ENCODE results near the gene NHSL2.
"Not testable (repeated sequence)": the region's sequence is repeated elsewhere in the genome, so short reads cannot be mapped to it uniquely, and the experiment has no call there.

The NHSL2 gene

DNA sequence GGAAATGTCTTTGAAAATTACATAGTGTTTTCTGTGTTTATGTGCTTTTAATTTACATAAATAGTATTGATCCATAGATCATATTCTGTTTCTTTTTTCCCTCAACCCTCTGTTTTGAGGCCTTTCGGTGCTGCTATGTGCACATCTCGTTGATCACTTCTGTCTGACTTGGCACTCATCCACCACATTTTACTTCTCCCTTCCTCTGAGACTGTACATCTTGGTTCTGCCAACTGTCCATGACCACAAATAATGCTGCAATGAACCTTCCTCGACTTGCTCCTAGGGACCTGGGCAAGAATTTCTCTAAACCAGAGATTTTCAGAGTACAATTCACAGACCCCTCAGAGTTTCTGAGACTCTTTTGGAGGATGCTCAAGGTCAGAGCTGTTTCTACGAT lies 146.7 kb downstream of the NHSL2 start:
- no peaks in the 10 kb centered on the region for H3K9me3 Mint-ChIP-seq
- no peaks in the 10 kb centered on the region for H3K36me3 Mint-ChIP-seq (ENCODE audit: low read depth)
- H3K27me3 Mint-ChIP-seq (ENCODE audit: low read depth), result peaks cover 20% of the 10 kb centered on the region
- DNase-seq (ENCODE audit: low spot score), result no peak
- H3K27ac Mint-ChIP-seq, result no peak overlapping the region
- H3K4me1 Mint-ChIP-seq (ENCODE audit: low read depth), result no peaks in the 10 kb centered on the region
- H3K4me3 Mint-ChIP-seq, result no peak overlapping the region

DNA sequence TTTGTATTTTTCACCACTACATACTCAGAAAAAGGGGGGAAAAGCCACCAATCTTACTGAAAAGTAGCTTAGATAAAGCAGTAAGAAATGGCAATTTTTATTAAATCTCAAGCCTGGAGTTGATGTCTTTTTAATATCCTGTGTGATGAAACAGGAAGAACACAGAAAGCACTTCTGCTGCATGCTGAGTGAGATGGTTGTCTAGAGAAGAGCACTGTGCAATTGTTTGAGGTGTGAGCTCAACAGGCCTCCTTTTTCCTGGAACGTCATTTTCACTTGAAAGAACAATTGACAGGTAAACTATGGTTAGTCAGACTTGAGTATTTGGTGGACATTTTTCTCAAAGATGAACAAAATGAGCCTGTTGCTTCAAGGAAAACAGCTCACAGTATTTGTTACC lies 147.2 kb downstream of the NHSL2 start:
- no peak overlapping the region for H3K27ac Mint-ChIP-seq
- H3K27me3 Mint-ChIP-seq (ENCODE audit: low read depth), result peaks cover 20% of the 10 kb centered on the region
- no peak overlapping the region for H3K4me3 Mint-ChIP-seq

DNA sequence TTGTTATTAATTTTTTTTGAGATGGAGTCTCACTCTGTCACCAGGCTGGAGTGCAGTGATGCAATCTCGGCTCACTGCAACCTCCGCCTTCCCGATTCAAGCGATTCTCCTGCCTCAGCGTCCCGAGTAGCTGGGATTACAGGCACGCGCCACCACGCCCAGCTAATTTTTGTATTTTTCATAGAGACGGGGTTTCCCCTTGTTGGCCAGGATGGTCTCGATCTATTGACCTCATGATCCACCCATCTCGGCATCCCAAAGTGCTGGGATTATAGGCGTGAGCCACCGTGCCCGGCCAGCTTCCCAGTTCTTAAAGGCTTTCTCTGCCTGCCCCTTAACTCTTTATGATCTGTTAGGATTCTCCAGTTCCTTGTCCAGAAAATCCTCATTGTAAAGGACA lies 147.7 kb downstream of the NHSL2 start:
- H3K4me1 Mint-ChIP-seq (ENCODE audit: low read depth); H3K4me3 Mint-ChIP-seq: not testable (repeated sequence)

More for the DNA sequence above, 147.2 kb downstream of the NHSL2 start:
- Mint-ChIP-seq H3K9me3 (no peaks in the 10 kb centered on the region), H3K4me1 (ENCODE audit: low read depth) (no peaks in the 10 kb centered on the region), H3K36me3 (ENCODE audit: low read depth) (no peaks in the 10 kb centered on the region)
- no peak for DNase-seq (ENCODE audit: low spot score)

DNA sequence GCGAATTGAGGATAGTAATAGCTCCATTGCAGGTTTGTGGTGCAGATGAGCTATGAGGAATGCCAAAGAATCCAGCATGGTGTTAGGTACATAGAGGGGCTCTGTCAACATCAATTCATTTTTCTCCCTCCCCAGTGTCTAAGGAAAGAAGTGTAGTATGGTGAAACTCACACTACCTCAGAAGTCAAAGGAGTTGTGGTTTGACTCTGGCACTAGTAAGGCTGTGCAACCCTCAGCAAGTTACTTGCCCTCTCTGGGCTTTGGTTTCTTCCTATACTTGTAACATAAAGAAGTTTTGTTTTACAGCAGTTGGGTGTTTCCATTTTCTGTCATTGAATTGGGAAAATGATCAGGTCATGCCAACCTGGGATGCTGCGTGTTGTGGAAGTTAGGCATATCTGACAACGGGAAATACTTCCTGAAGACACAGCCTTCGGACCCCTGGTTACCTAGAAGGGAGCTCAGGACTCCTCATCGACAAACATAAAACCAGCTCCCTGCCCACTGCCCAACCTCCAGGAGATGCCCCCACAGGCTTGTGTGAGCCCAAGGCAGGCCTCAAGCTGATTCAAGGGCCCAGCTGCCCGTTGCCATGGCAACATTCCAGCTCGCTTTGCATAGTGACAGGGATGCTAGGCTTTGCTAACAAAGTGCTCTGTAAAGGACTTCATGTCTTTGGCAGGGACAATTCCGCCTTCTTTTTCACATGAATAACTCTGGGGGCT lies 149.7 kb downstream of the NHSL2 start:
- Mint-ChIP-seq H3K36me3 (ENCODE audit: low read depth) (no peaks in the 10 kb centered on the region), H3K4me1 (ENCODE audit: low read depth) (no peaks in the 10 kb centered on the region), H3K4me3 (no peak overlapping the region), H3K27me3 (ENCODE audit: low read depth) (peaks cover 21% of the 10 kb centered on the region), H3K9me3 (no peaks in the 10 kb centered on the region), H3K27ac (no peak overlapping the region)
- no peak for DNase-seq (ENCODE audit: low spot score)

More for the DNA sequence above, 147.7 kb downstream of the NHSL2 start:
- H3K27me3 Mint-ChIP-seq (ENCODE audit: low read depth), result peaks cover 20% of the 10 kb centered on the region
- H3K9me3 Mint-ChIP-seq; H3K36me3 Mint-ChIP-seq (ENCODE audit: low read depth); DNase-seq (ENCODE audit: low spot score); H3K27ac Mint-ChIP-seq: not testable (repeated sequence)

DNA sequence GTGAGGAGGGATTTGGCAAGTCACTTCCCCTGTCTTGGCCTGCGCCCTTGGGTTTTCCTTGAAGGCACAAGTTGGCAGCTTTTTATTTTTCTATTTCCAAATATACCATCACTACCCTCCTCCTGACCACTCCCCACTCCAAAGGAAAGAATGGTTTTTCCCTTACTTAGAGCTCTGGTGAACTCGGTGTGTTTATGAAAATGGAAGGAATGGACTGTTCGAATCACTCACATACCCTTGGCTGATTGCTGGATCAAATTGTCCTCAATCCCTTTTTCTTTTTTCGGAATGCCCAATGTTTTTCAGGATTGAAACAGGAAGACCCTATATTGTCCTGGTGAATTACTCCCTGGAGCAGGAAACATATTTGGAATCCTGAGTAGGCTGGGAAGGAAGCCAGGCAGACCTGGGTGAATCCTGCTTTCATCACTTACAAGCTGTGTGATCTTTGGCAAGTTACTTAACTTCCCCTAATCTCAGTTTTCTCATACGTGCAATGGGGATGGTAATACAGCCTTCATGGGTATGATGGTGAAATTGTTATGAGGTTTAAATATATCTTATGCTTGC lies 150.4 kb downstream of the NHSL2 start:
- no peaks in the 10 kb centered on the region for H3K9me3 Mint-ChIP-seq
- H3K27ac Mint-ChIP-seq, result no peak overlapping the region
- DNase-seq (ENCODE audit: low spot score), result no peak
- H3K4me3 Mint-ChIP-seq, result no peak overlapping the region
- H3K27me3 Mint-ChIP-seq (ENCODE audit: low read depth), result peaks cover 24% of the 10 kb centered on the region
- no peaks in the 10 kb centered on the region for H3K4me1 Mint-ChIP-seq (ENCODE audit: low read depth)
- H3K36me3 Mint-ChIP-seq (ENCODE audit: low read depth), result no peaks in the 10 kb centered on the region

DNA sequence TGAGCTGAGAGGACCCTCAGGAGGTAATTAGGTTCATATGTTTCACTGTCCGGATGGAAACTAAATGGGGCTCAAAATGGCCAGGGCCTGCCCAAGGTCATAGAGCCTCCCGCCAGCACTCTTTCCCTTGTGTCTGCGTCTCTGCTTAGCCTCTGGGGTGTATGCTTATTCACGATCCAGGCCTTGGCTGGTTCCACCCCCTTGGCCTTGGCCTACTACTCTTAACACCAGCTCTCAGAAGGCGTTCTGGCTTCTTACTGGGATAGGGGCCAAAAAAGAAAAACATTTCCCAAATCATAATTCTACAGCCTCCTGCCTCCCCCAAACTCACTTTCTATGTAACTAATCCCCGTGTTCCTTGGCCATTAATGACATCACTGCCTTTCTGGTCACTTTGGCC lies 152.3 kb downstream of the NHSL2 start:
- Mint-ChIP-seq H3K9me3 (no peaks in the 10 kb centered on the region), H3K27me3 (ENCODE audit: low read depth) (peaks cover 33% of the 10 kb centered on the region), H3K36me3 (ENCODE audit: low read depth) (no peaks in the 10 kb centered on the region), H3K4me1 (ENCODE audit: low read depth) (no peaks in the 10 kb centered on the region), H3K27ac (no peak overlapping the region), H3K4me3 (no peak overlapping the region)
- no peak for DNase-seq (ENCODE audit: low spot score)

DNA sequence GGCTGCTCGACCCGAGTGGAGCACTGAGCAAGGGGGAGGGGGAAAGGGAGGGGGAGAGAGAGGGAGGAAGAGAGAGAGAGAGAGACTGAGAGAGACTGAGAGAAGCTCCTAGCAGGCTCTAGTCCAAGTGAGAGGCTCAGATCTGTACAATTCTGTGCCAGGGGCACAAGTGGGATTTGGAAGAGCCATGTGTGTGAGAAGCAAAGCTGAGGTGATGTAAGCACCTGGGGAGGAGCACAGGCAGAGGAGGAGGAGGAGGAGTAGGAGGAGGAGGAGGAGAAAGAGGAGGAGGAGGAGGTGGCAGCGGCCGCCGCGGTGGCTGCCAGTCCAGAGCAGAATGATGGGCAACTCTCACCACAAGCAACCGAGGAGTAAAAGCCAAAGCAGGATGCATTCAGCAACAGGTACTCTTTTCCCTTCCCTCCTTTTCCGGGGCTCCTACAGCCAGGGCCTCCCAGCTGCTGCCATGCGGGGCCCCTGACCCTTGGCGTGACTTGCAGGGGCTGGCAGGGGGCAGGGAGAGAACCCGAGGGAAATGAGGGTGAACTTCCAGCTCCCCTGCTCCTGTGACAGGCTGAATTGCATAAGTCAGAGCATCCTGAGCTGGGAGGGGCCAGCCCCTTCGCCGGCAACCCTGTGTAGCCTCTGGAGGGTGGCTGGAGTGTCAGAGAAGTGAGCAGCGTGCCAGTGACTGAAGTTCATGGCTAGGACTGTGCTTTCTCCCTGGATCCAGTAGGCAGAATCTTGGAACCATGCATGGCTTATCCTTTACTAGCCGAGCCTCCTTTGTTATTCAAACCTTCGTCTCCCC lies 158.9 kb downstream of the NHSL2 start:
- Mint-ChIP-seq H3K27ac (no peak overlapping the region), H3K9me3 (no peaks in the 10 kb centered on the region), H3K4me3 (no peak overlapping the region), H3K36me3 (ENCODE audit: low read depth) (no peaks in the 10 kb centered on the region), H3K27me3 (ENCODE audit: low read depth) (peaks cover 60% of the 10 kb centered on the region), H3K4me1 (ENCODE audit: low read depth) (no peaks in the 10 kb centered on the region)
- no peak for DNase-seq (ENCODE audit: low spot score)

DNA sequence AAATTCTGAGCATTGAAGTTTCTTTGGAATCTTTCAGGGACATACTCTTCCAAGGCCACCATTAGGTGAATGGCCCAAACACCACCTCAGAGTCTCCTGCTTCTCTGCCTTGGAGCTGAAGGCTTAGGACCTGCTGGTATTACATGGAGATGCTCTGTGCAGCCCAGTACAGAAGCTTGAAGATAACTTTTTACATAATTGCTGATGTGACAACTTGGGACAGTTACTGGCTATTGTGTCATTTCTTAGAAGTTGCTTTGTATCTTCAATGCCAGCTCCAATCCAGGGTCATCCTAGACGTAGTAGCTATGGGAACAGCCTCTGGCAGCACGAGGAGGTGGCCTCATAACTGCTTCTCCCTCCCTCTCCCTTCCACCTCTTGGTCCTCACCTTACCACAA lies 160.6 kb downstream of the NHSL2 start:
- H3K27me3 Mint-ChIP-seq (ENCODE audit: low read depth), result peaks cover 58% of the 10 kb centered on the region
- no peaks in the 10 kb centered on the region for H3K4me1 Mint-ChIP-seq (ENCODE audit: low read depth)
- H3K27ac Mint-ChIP-seq, result no peak overlapping the region
- DNase-seq (ENCODE audit: low spot score), result no peak
- H3K9me3 Mint-ChIP-seq, result no peaks in the 10 kb centered on the region
- H3K4me3 Mint-ChIP-seq, result no peak overlapping the region
- no peaks in the 10 kb centered on the region for H3K36me3 Mint-ChIP-seq (ENCODE audit: low read depth)

DNA sequence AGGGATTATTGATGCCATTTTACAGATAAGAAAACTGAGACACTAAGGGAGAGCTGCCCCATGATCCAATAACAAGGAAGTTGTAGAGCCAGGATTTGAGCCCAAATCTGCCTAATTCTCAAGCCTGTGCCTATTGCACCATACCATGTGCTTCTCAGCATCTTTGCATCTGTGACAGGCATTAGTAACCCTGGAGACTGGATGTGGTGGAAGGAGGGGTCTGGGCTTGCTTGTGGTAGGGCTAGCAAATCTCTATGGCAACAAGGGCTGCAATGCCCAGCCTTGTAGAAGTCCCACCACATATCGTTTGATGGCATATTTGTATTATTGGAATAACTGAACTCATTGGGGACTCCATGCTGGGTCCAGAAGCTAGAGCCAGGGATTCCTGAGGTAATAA lies 163.0 kb downstream of the NHSL2 start:
- Mint-ChIP-seq H3K9me3 (no peaks in the 10 kb centered on the region), H3K4me1 (ENCODE audit: low read depth) (peaks cover 4% of the 10 kb centered on the region), H3K36me3 (ENCODE audit: low read depth) (no peaks in the 10 kb centered on the region), H3K27me3 (ENCODE audit: low read depth) (peaks cover 39% of the 10 kb centered on the region), H3K4me3 (no peak overlapping the region), H3K27ac (no peak overlapping the region)
- no peak for DNase-seq (ENCODE audit: low spot score)

DNA sequence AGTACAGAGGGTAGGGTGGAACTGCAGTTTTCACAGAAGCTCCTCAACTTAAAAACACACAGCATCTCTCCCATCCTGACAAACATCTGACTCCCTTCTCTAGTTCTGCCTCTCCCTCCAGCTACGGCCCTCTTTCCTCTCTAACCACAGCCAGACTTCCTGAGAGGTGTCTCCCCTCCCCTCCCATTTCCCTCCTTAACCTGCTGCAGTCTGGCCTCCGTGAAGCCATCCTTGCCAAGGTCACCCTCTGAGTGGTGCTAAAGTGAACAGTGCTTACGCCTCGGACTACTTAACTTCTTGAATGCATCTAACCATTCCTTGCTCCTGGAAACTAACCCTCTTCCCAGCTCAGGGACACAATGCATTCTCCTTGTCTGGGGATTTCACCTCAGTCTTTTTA lies 167.8 kb downstream of the NHSL2 start:
- Mint-ChIP-seq H3K27me3 (ENCODE audit: low read depth) (peaks cover 18% of the 10 kb centered on the region), H3K9me3 (no peaks in the 10 kb centered on the region), H3K4me3 (no peak overlapping the region), H3K4me1 (ENCODE audit: low read depth) (peaks cover 4% of the 10 kb centered on the region), H3K36me3 (ENCODE audit: low read depth) (no peaks in the 10 kb centered on the region), H3K27ac (no peak overlapping the region)
- no peak for DNase-seq (ENCODE audit: low spot score)

DNA sequence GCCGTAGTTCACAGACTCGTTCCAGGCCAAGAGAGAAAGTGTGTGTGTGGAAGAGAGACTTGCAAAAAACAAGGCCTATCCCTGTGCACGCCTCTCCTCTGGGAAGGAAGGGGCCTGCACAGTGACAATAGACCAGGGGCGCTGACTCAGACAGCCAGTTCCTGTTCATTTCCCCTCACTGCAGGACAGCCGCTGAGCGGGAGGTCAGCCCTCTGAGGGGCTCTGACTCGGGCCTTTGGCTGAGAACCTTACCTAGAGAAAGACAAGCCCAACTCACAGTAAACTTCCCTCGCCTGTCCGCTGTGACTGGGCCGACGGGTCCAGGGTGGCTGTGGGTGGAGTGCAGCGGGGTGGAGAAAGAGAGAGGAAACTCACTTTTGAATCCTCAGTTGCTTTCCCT lies 169.0 kb downstream of the NHSL2 start:
- Mint-ChIP-seq H3K9me3 (no peaks in the 10 kb centered on the region), H3K4me3 (no peak overlapping the region), H3K4me1 (ENCODE audit: low read depth) (peaks cover 4% of the 10 kb centered on the region), H3K36me3 (ENCODE audit: low read depth) (no peaks in the 10 kb centered on the region), H3K27ac (no peak overlapping the region), H3K27me3 (ENCODE audit: low read depth) (peaks cover 12% of the 10 kb centered on the region)
- no peak for DNase-seq (ENCODE audit: low spot score)

DNA sequence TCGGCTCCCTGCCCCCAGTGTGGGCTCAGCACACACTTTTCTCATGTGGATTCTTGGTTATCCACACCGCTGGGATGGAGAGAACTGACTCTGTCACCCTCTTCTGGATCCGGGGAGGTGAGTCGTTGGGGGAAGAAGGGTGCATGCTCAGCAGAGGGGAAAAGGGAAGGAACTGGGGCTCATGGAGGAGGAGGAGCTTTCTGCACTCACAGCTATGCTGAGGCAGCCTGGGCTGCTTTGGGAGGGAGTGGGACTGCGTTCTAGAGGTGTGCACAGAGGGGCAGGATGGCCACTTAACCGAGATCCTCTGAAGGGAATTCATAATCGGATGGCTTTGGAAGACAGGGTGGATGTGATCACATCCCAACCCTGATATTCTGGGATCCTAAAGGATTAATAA lies 169.5 kb downstream of the NHSL2 start:
- DNase-seq (ENCODE audit: low spot score), result no peak
- Mint-ChIP-seq H3K9me3 (no peaks in the 10 kb centered on the region), H3K4me1 (ENCODE audit: low read depth) (peaks cover 4% of the 10 kb centered on the region), H3K27me3 (ENCODE audit: low read depth) (peaks cover 9% of the 10 kb centered on the region), H3K36me3 (ENCODE audit: low read depth) (no peaks in the 10 kb centered on the region), H3K4me3 (no peak overlapping the region), H3K27ac (no peak overlapping the region)

DNA sequence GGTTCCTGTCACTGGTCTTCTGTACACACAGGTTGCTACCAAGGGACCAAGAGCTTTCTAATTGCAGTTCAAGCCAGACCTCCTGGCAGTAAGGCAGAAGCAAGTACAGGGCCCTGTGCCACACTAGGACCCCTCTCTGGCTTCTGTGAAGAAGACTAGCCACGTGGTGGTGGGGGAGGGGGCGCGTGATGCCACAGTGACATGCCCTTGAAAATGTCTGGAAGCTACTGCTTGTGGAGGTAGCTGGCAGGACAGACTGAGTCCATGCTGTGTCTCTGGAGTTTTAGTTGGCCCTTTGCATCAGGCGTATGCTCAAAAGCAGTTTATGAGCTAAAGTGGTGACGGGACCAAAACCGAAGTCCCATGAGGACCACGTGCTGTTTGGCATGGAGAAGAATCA lies 170.2 kb downstream of the NHSL2 start:
- H3K36me3 Mint-ChIP-seq (ENCODE audit: low read depth), result no peaks in the 10 kb centered on the region
- H3K27me3 Mint-ChIP-seq (ENCODE audit: low read depth), result peaks cover 8% of the 10 kb centered on the region
- no peak overlapping the region for H3K27ac Mint-ChIP-seq
- no peak for DNase-seq (ENCODE audit: low spot score)
- H3K4me1 Mint-ChIP-seq (ENCODE audit: low read depth), result peaks cover 4% of the 10 kb centered on the region
- no peaks in the 10 kb centered on the region for H3K9me3 Mint-ChIP-seq
- H3K4me3 Mint-ChIP-seq, result no peak overlapping the region

DNA sequence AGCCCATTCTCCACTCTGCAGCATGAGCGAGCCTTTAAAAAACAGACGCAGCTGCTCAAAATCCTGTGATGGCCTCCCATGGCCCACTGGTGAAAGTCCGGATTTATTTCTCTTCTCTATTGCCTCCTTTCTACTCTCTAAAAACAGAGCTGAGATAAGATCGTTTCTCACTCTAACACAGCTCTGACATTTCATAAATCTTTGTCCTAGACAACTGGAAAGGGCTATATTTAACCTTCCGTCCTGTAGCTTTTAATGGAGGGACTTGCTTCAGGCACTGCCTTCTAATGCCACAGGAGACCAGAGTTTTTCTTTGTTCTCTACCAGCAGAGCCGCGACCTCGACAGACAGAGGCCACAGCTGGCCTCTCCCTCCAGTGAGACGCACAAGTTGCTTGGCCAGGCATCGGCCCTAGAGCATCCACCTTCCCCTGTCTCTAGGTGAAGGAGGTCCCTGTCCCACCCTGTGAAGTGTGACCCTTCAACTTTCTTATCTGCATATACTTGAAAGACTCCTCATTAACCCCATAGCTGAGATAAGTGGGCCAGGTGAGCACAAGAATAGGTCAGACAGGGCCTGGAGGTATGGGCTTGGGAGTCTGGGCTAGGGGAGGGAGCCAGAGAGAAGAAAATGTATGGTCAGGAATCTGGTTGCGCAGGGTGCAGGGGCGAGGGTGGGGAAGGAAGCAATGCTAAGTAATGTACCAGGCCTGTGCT lies 171.1 kb downstream of the NHSL2 start:
- no peak for DNase-seq (ENCODE audit: low spot score)
- Mint-ChIP-seq H3K36me3 (ENCODE audit: low read depth) (no peaks in the 10 kb centered on the region), H3K27ac (no peak overlapping the region), H3K9me3 (no peaks in the 10 kb centered on the region), H3K4me3 (no peak overlapping the region), H3K27me3 (ENCODE audit: low read depth) (peaks cover 10% of the 10 kb centered on the region), H3K4me1 (ENCODE audit: low read depth) (peaks cover 4% of the 10 kb centered on the region)
